WTC11 (cell line): ENCODE data around the gene SLC15A4. TPM values are rescaled to one million over a fixed set of nuclear protein-coding genes. Genes with fewer than 3 reads are reported as not detected.

Experiments used
- ATAC-seq: fragments of 200-7000 bp; cut with Tn5 transposase; 2 replicates; pipeline ENCODE4 v1.10.0; 2021; ENCODE audit warnings: mild to moderate bottlenecking, moderate library complexity
- CTCF ChIA-PET: fragments of 300-600 bp; sonication (Branson Sonifier 250); formaldehyde crosslinking; loops from one replicate; lab custom pipeline; 2021; ENCODE audit warnings: antibody characterized with exemption; lab: Charles Lee
- POLR2A ChIA-PET: fragments of 350-600 bp; sonication (Branson Sonifier 250); formaldehyde crosslinking; loops from one replicate; lab custom pipeline; 2021; ENCODE audit warnings: antibody characterized with exemption; lab: Charles Lee
- DNase-seq: peaks from one replicate; pipeline ENCODE4 v3.0.0; 2021; ENCODE audit warnings: low spot score
- H3K27ac Mint-ChIP-seq: 2 replicates; pipeline ENCODE4 v1.8.0; 2021; ENCODE audit warnings: mixed read lengths
- H3K27me3 Mint-ChIP-seq: 2 replicates; pipeline ENCODE4 v1.8.0; 2021; ENCODE audit warnings: low read depth, mild to moderate bottlenecking, moderate library complexity, mixed read lengths
- H3K36me3 Mint-ChIP-seq: 2 replicates; pipeline ENCODE4 v1.8.0; 2021; ENCODE audit warnings: mixed read lengths
- H3K4me1 Mint-ChIP-seq: 2 replicates; pipeline ENCODE4 v1.8.0; 2022; ENCODE audit warnings: mixed read lengths
- H3K4me3 Mint-ChIP-seq: 2 replicates; pipeline ENCODE4 v1.8.0; 2021; ENCODE audit warnings: mild to moderate bottlenecking, moderate library complexity, mixed read lengths
- H3K9me3 Mint-ChIP-seq: 2 replicates; pipeline ENCODE4 v1.8.0; 2021; ENCODE audit warnings: mixed read lengths
- ATF1 ChIP-seq: sonication (generic); formaldehyde crosslinking; IDR thresholded peaks from 2 replicates; pipeline ENCODE4 v1.8.1; 2023; ENCODE audit warnings: mild to moderate bottlenecking, moderate library complexity, missing genetic modification reagents
- CREM ChIP-seq: sonication (generic); formaldehyde crosslinking; IDR thresholded peaks from 2 replicates; pipeline ENCODE4 v1.8.1; 2022; ENCODE audit warnings: mild to moderate bottlenecking, missing genetic modification reagents, moderate library complexity
- ELF4 ChIP-seq: sonication (generic); formaldehyde crosslinking; IDR thresholded peaks from 2 replicates; pipeline ENCODE4 v1.8.1; 2022; ENCODE audit warnings: low read depth, mild to moderate bottlenecking, moderate library complexity, missing genetic modification reagents
- ESRRA ChIP-seq: sonication (generic); formaldehyde crosslinking; IDR thresholded peaks from 2 replicates; pipeline ENCODE4 v1.8.1; 2022; ENCODE audit warnings: mild to moderate bottlenecking, missing genetic modification reagents, borderline replicate concordance
- ETV6 ChIP-seq: sonication (generic); formaldehyde crosslinking; IDR thresholded peaks from 2 replicates; pipeline ENCODE4 v1.8.1; 2022; ENCODE audit warnings: mild to moderate bottlenecking, missing genetic modification reagents
- FOXP1 ChIP-seq: sonication (generic); formaldehyde crosslinking; IDR thresholded peaks from 2 replicates; pipeline ENCODE4 v1.8.0; 2022; ENCODE audit warnings: missing genetic modification reagents, mild to moderate bottlenecking, moderate library complexity, borderline replicate concordance
- FOXP4 ChIP-seq: sonication (generic); formaldehyde crosslinking; IDR thresholded peaks from 2 replicates; pipeline ENCODE4 v1.8.0; 2022; ENCODE audit warnings: mild to moderate bottlenecking, missing genetic modification reagents
- NFYB ChIP-seq: sonication (generic); formaldehyde crosslinking; conservative IDR thresholded peaks from 2 replicates; pipeline ENCODE4 v1.8.0; 2022; ENCODE audit warnings: low read depth, missing genetic modification reagents
- SOX15 ChIP-seq: fragments of 250-450 bp; sonication (Bioruptor Pico); IDR thresholded peaks from 2 replicates; pipeline ENCODE4 v1.9.0; 2021; ENCODE audit warnings: mild to moderate bottlenecking
- SP1 ChIP-seq: sonication (generic); formaldehyde crosslinking; conservative IDR thresholded peaks from 2 replicates; pipeline ENCODE4 v1.8.1; 2022; ENCODE audit warnings: missing genetic modification reagents
- TEAD4 ChIP-seq: sonication (generic); formaldehyde crosslinking; IDR thresholded peaks from 2 replicates; pipeline ENCODE4 v1.8.0; 2022; ENCODE audit warnings: mild to moderate bottlenecking, missing genetic modification reagents
- ZBTB21 ChIP-seq: sonication (generic); formaldehyde crosslinking; IDR thresholded peaks from 2 replicates; pipeline ENCODE4 v1.8.1; 2023; ENCODE audit warnings: mild to moderate bottlenecking, missing genetic modification reagents, borderline replicate concordance
- ZNF512 ChIP-seq: sonication (generic); formaldehyde crosslinking; IDR thresholded peaks from 2 replicates; pipeline ENCODE4 v1.8.1; 2022; ENCODE audit warnings: missing genetic modification reagents, borderline replicate concordance
- total RNA-seq: library from RNA; stranded (reverse); gene quantifications from 3 replicates; pipeline ENCODE4 v1.2.3, GENCODE V29; 2021
- TF ChIP-seq, protein P1 (sequence below): fragments of 250-450 bp; sonication (Bioruptor Pico); IDR thresholded peaks from 2 replicates; pipeline ENCODE4 v1.8.0; 2021; ENCODE audit warnings: mild to moderate bottlenecking
- TF ChIP-seq, protein P2 (sequence below): sonication (generic); formaldehyde crosslinking; IDR thresholded peaks from 2 replicates; pipeline ENCODE4 v1.8.0; 2022; ENCODE audit warnings: mild to moderate bottlenecking, missing genetic modification reagents
- TF ChIP-seq, protein P3 (sequence below): fragments of 250-450 bp; sonication (Bioruptor Pico); IDR thresholded peaks from 2 replicates; pipeline ENCODE4 v1.9.0; 2021; ENCODE audit warnings: mild to moderate bottlenecking, borderline replicate concordance
- TF ChIP-seq, protein P4 (sequence below): sonication (generic); formaldehyde crosslinking; conservative IDR thresholded peaks from 2 replicates; pipeline ENCODE4 v1.8.1; 2022; ENCODE audit warnings: mild to moderate bottlenecking, missing genetic modification reagents

SLC15A4 gene
- total RNA-seq, 1 experiment from 2014 or later = 6.4 TPM

DNA sequence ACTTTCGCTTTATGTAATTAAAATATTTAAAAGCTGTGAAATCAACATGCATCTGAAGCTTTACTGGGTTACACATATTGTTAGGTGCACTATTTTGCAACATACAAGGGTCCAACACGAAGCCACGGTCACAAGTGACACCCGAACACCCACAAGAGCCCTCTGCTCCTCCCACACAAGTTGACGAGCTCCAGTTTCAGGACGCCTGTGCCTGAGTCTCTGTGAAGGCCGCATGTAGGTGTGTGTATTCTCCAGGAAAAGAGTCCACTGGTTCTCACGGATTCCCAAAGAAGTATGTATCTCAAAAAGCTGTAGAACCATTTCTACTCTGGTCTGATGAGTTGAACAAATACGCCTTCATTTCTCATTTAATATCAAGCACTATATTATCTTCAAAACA lies 12.0 kb downstream of the SLC15A4 start:
- peaks cover 68% of the 10 kb centered on the region for H3K36me3 Mint-ChIP-seq
- TF ChIP-seq ELF4 (CRISPR knock-in tag) = no peak
- TF ChIP-seq ATF1 (CRISPR knock-in tag) = no peak
- TF ChIP-seq, protein P1, sequence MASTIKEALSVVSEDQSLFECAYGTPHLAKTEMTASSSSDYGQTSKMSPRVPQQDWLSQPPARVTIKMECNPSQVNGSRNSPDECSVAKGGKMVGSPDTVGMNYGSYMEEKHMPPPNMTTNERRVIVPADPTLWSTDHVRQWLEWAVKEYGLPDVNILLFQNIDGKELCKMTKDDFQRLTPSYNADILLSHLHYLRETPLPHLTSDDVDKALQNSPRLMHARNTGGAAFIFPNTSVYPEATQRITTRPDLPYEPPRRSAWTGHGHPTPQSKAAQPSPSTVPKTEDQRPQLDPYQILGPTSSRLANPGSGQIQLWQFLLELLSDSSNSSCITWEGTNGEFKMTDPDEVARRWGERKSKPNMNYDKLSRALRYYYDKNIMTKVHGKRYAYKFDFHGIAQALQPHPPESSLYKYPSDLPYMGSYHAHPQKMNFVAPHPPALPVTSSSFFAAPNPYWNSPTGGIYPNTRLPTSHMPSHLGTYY = no peak
- no peak for TF ChIP-seq SOX15 (CRISPR knock-in tag)
- no peak for TF ChIP-seq ETV6 (CRISPR knock-in tag)
- TF ChIP-seq, protein P2, sequence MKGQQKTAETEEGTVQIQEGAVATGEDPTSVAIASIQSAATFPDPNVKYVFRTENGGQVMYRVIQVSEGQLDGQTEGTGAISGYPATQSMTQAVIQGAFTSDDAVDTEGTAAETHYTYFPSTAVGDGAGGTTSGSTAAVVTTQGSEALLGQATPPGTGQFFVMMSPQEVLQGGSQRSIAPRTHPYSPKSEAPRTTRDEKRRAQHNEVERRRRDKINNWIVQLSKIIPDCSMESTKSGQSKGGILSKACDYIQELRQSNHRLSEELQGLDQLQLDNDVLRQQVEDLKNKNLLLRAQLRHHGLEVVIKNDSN (CRISPR knock-in tag) = no peak
- no peak for TF ChIP-seq FOXP4
- TF ChIP-seq ZNF512 = no peak
- POLR2A ChIA-PET = no interaction called here
- no peak overlapping the region for H3K27ac Mint-ChIP-seq
- no peak overlapping the region for H3K4me3 Mint-ChIP-seq
- no peaks in the 10 kb centered on the region for H3K4me1 Mint-ChIP-seq
- CTCF ChIA-PET = no interaction called here
- ATAC-seq (no peak), DNase-seq (no peak)
- H3K9me3 Mint-ChIP-seq = peaks cover 44% of the 10 kb centered on the region
- H3K27me3 Mint-ChIP-seq = no peaks in the 10 kb centered on the region; the same call in 1 of the 2 replicates

DNA sequence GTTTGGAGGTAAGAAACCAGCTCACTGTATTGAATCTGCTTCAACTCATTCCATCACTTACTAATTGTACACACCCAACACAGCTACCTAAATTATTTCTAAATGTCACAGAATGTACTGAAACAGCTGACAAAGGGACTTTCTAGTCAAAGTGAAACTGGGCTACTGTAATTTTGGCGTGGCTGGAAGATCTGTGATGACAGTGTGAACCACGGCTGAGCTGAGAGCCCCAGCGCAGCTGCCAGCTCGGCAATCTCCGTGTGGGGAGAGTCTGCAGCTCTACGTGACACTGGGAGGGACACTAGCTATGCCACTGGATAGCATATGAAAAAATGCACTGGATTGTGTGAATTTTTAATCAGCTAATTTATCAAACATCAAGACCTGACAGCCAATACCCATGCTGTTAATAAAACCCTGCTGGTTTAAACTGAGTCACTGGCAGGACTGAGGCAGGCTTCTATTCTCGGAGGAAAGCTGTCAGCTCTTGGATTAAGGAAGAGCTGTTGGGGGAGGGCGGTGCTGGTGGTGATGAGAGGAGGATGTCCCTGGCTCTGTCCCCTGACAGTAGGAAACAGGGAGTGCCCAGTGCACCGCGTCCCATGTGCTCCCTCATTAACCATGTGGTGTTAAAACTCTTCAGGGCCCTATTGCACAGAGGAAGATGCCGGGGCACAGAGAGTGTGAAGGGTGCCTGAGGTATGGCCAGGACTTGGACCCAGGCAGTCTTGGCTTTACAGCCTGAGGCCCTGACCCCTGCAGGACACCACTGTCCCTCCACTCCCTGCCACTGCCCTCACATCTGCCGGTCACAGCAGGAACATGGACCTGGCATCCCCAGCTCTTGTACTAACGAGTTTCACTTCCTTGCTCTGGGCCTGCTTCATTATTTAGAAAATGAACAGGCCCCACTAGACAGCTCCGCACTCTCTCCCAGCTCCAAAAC lies 13.3 kb downstream of the SLC15A4 start:
- ATAC-seq = no peak
- no peak overlapping the region for H3K4me3 Mint-ChIP-seq
- H3K27me3 Mint-ChIP-seq = no peaks in the 10 kb centered on the region; the same call in 1 of the 2 replicates
- DNase-seq = no peak
- H3K4me1 Mint-ChIP-seq = no peaks in the 10 kb centered on the region
- H3K27ac Mint-ChIP-seq = peak overlapping the region; percentile 49; the same call in 1 of the 2 replicates
- ChIA-PET CTCF (no interaction called here), POLR2A (no interaction called here)
- TF ChIP-seq FOXP1 (CRISPR knock-in tag) (no peak), ESRRA (CRISPR knock-in tag) (no peak), SP1 (CRISPR knock-in tag) (no peak), ZBTB21 (no peak), NFYB (no peak), CREM (no peak), TEAD4 (CRISPR knock-in tag) (no peak)
- TF ChIP-seq, protein P2 (CRISPR knock-in tag) = no peak
- TF ChIP-seq, protein P3, sequence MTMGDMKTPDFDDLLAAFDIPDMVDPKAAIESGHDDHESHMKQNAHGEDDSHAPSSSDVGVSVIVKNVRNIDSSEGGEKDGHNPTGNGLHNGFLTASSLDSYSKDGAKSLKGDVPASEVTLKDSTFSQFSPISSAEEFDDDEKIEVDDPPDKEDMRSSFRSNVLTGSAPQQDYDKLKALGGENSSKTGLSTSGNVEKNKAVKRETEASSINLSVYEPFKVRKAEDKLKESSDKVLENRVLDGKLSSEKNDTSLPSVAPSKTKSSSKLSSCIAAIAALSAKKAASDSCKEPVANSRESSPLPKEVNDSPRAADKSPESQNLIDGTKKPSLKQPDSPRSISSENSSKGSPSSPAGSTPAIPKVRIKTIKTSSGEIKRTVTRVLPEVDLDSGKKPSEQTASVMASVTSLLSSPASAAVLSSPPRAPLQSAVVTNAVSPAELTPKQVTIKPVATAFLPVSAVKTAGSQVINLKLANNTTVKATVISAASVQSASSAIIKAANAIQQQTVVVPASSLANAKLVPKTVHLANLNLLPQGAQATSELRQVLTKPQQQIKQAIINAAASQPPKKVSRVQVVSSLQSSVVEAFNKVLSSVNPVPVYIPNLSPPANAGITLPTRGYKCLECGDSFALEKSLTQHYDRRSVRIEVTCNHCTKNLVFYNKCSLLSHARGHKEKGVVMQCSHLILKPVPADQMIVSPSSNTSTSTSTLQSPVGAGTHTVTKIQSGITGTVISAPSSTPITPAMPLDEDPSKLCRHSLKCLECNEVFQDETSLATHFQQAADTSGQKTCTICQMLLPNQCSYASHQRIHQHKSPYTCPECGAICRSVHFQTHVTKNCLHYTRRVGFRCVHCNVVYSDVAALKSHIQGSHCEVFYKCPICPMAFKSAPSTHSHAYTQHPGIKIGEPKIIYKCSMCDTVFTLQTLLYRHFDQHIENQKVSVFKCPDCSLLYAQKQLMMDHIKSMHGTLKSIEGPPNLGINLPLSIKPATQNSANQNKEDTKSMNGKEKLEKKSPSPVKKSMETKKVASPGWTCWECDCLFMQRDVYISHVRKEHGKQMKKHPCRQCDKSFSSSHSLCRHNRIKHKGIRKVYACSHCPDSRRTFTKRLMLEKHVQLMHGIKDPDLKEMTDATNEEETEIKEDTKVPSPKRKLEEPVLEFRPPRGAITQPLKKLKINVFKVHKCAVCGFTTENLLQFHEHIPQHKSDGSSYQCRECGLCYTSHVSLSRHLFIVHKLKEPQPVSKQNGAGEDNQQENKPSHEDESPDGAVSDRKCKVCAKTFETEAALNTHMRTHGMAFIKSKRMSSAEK = no peak
- TF ChIP-seq, protein P4, sequence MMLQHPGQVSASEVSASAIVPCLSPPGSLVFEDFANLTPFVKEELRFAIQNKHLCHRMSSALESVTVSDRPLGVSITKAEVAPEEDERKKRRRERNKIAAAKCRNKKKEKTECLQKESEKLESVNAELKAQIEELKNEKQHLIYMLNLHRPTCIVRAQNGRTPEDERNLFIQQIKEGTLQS (CRISPR knock-in tag) = no peak
- peaks cover 73% of the 10 kb centered on the region for H3K36me3 Mint-ChIP-seq
- H3K9me3 Mint-ChIP-seq = peaks cover 44% of the 10 kb centered on the region
